Gastrocnemius medialis (tissue), 4 donors: Measurements from ENCODE around the gene HLCS. TPM values are rescaled to one million over a fixed set of nuclear protein-coding genes. Genes with fewer than 3 reads are reported as not detected.
A peak's percentile ranks its signal among the peaks of the same experiment; 100 is the strongest.
"Not testable (repeated sequence)": the region's sequence is repeated elsewhere in the genome, so short reads cannot be mapped to it uniquely, and the experiment has no call there.

Experiments
- ATAC-seq, 2 donors: fragments of 150-250 bp; one replicate each; pipeline ENCODE4 v1.9.1; 2016
- DNase-seq, 2 donors: peaks; one replicate each; pipeline ENCODE4 v3.0.0-alpha.2; 2019
- H3K27ac ChIP-seq, 4 donors: fragments of 200-600 bp; sonication (generic); 1 replicate in 1 of 4; 2 replicates in 3 of 4; pipeline ENCODE4 v1.5.1; 2016 to 2018; ENCODE audit warnings: mild to moderate bottlenecking in 2 of 4, moderate library complexity in 1 of 4
- H3K27me3 ChIP-seq, 3 donors: fragments of 200-600 bp; sonication (generic) in 2 of 3; 1 replicate in 1 of 3; 2 replicates in 2 of 3; pipeline versions ENCODE4 v1.5.1 to v1.6.0; 2016 to 2019; ENCODE audit warnings: mild to moderate bottlenecking in 1 of 3, moderate library complexity in 1 of 3
- H3K36me3 ChIP-seq, 2 donors: fragments of 200-600 bp; sonication (generic) in 1 of 2; one replicate each; pipeline ENCODE4 v1.5.1; 2017 to 2018
- H3K4me1 ChIP-seq, 2 donors: fragments of 200-600 bp; sonication (generic) in 1 of 2; one replicate each; pipeline ENCODE4 v1.5.1; 2016 to 2017; ENCODE audit warnings: mild to moderate bottlenecking in 2 of 2
- H3K4me3 ChIP-seq, 4 donors: fragments of 200-600 bp; sonication (generic) in 3 of 4; 1 replicate in 1 of 4; 2 replicates in 3 of 4; pipeline ENCODE4 v1.5.1; 2016 to 2019; ENCODE audit warnings: mild to moderate bottlenecking in 2 of 4
- H3K9me3 ChIP-seq, 3 donors: fragments of 200-600 bp; sonication (generic) in 2 of 3; 1 replicate in 1 of 3; 2 replicates in 2 of 3; pipeline ENCODE4 v1.5.1; 2016 to 2019
- CTCF ChIP-seq, 5 experiments: fragments of 450-650 bp in 3 of 5; fragments of 200-600 bp in 2 of 5; sonication (generic) in 2 of 5; IDR thresholded peaks in 4 of 5; conservative IDR thresholded peaks in 1 of 5; 1 replicate in 4 of 5; 2 replicates in 1 of 5; pipeline ENCODE4 v1.5.1; 2016 to 2019; ENCODE audit warnings: antibody characterized with exemption in 5 of 5, mild to moderate bottlenecking in 3 of 5, moderate library complexity in 3 of 5
- POLR2A ChIP-seq, 2 donors: fragments of 450-650 bp; IDR thresholded peaks; one replicate each; pipeline ENCODE4 v1.6.1; 2017; ENCODE audit warnings: antibody characterized with exemption in 2 of 2, mild to moderate bottlenecking in 2 of 2, moderate library complexity in 2 of 2
- in situ Hi-C, 4 donors: fragments of 200-750 bp; cut with MboI; loops; one replicate each; pipeline versions ENCODE4 v1.15.0 to v1.8.0; 2017; ENCODE audit warnings: low sequenced_read_pairs in 4 of 4
- intact Hi-C: fragments of 100-400 bp; cut with DNase I; formaldehyde crosslinking; loops from one replicate; pipeline ENCODE4 v1.15.1; 2023; ENCODE audit warnings: low total_unique reads
- total RNA-seq, 4 donors: library from RNA; depleted of rRNA; stranded (reverse); fragments of >200 nt; gene quantifications; one replicate each; pipeline versions ENCODE4 v1.1.0 to v1.2.3, GENCODE V29; 2016

Gene HLCS
- total RNA-seq, 4 donors from 2014 or later: 10.6 to 18.4 (median 15.4) TPM

- H3K27ac ChIP-seq: no peak overlapping the region
- no peaks in the 10 kb centered on the region for H3K36me3 ChIP-seq
- intact Hi-C loops: no loop called here
- no peak for DNase-seq
- H3K27me3 ChIP-seq: peaks cover 0 to 3% (median 0%) of the 10 kb centered on the region in 3 donors
- ATAC-seq: no peak
- in situ Hi-C loops: no loop called here
- H3K9me3 ChIP-seq: no peaks in the 10 kb centered on the region
- TF ChIP-seq CTCF (IDR thresholded peaks at IDR 0.05 in 4 of 5, conservative IDR thresholded peaks at IDR 0.05 in 1 of 5): no peak
- H3K4me3 ChIP-seq: no peak overlapping the region
- H3K4me1 ChIP-seq: no peaks in the 10 kb centered on the region
Measured at GRCh38 chr21:36999131-36999898, 32.8 kb upstream of the HLCS start.

- H3K27me3 ChIP-seq, ATAC-seq, H3K4me1 ChIP-seq, H3K36me3 ChIP-seq, in situ Hi-C loops, H3K4me3 ChIP-seq, intact Hi-C loops, H3K9me3 ChIP-seq, DNase-seq, H3K27ac ChIP-seq: not testable (repeated sequence)
Measured at GRCh38 chr21:36995285-36995684, 28.8 kb upstream of the HLCS start.

- Histone ChIP-seq H3K27ac (no peak overlapping the region), H3K4me1 (peaks cover 0 to 4% of the 10 kb centered on the region in 2 donors), H3K9me3 (no peaks in the 10 kb centered on the region), H3K36me3 (no peaks in the 10 kb centered on the region), H3K4me3 (no peak overlapping the region), H3K27me3 (peaks cover 0 to 5% (median 0%) of the 10 kb centered on the region in 3 donors)
- intact Hi-C loops (loop anchor here (5.0 kb wide), 1 partner anchor 73 kb away; no protein-coding TSS in a partner anchor), in situ Hi-C loops (no loop called here)
- DNase-seq: no peak
- ATAC-seq: no peak
- TF ChIP-seq POLR2A (IDR thresholded peaks at IDR 0.05): no peak
- no peak for TF ChIP-seq CTCF (IDR thresholded peaks at IDR 0.05 in 4 of 5, conservative IDR thresholded peaks at IDR 0.05 in 1 of 5)
Measured at GRCh38 chr21:36994501-36995158, 28.2 kb upstream of the HLCS start.

GRCh38 chr21:36992671-36993070, 26.2 kb upstream of the HLCS start:
- H3K27ac ChIP-seq: no peak overlapping the region
- in situ Hi-C loops (no loop called here), intact Hi-C loops (loop anchor here (5.0 kb wide), 1 partner anchor 75 kb away; no protein-coding TSS in a partner anchor)
- H3K4me3 ChIP-seq: no peak overlapping the region
- TF ChIP-seq CTCF (IDR thresholded peaks at IDR 0.05 in 4 of 5, conservative IDR thresholded peaks at IDR 0.05 in 1 of 5) (no peak), POLR2A (IDR thresholded peaks at IDR 0.05) (no peak)
- ATAC-seq (no peak), DNase-seq (no peak)
- H3K27me3 ChIP-seq: peaks cover 0 to 5% (median 0%) of the 10 kb centered on the region in 3 donors
- no peaks in the 10 kb centered on the region for H3K36me3 ChIP-seq
- H3K4me1 ChIP-seq: peaks cover 0 to 4% of the 10 kb centered on the region in 2 donors
- H3K9me3 ChIP-seq: no peaks in the 10 kb centered on the region

- DNase-seq (no peak), ATAC-seq (no peak)
- TF ChIP-seq CTCF (IDR thresholded peaks at IDR 0.05 in 4 of 5, conservative IDR thresholded peaks at IDR 0.05 in 1 of 5) (no peak), POLR2A (IDR thresholded peaks at IDR 0.05) (no peak)
- Histone ChIP-seq H3K4me1 (peaks cover 0 to 4% of the 10 kb centered on the region in 2 donors), H3K9me3 (no peaks in the 10 kb centered on the region), H3K36me3 (no peaks in the 10 kb centered on the region), H3K4me3 (peak overlapping the region; percentile 65 to 76 (median 68)), H3K27ac (peak overlapping the region; percentile 84 to 94 (median 92)), H3K27me3 (peaks cover 0 to 5% (median 0%) of the 10 kb centered on the region in 3 donors)
- in situ Hi-C loops (no loop called here), intact Hi-C loops (loop anchor here (1.0 to 5.0 kb wide), 4 partner anchors 20 to 77 kb away; partner anchors contain the start of gene HLCS)
Measured at GRCh38 chr21:36990508-36991205, 24.2 kb upstream of the HLCS start.
